Measurements from ENCODE around the gene CSPG4.
"Not testable (repeated sequence)": the region's sequence is repeated elsewhere in the genome, so short reads cannot be mapped to it uniquely, and the experiment has no call there.

The CSPG4 gene, protein sequence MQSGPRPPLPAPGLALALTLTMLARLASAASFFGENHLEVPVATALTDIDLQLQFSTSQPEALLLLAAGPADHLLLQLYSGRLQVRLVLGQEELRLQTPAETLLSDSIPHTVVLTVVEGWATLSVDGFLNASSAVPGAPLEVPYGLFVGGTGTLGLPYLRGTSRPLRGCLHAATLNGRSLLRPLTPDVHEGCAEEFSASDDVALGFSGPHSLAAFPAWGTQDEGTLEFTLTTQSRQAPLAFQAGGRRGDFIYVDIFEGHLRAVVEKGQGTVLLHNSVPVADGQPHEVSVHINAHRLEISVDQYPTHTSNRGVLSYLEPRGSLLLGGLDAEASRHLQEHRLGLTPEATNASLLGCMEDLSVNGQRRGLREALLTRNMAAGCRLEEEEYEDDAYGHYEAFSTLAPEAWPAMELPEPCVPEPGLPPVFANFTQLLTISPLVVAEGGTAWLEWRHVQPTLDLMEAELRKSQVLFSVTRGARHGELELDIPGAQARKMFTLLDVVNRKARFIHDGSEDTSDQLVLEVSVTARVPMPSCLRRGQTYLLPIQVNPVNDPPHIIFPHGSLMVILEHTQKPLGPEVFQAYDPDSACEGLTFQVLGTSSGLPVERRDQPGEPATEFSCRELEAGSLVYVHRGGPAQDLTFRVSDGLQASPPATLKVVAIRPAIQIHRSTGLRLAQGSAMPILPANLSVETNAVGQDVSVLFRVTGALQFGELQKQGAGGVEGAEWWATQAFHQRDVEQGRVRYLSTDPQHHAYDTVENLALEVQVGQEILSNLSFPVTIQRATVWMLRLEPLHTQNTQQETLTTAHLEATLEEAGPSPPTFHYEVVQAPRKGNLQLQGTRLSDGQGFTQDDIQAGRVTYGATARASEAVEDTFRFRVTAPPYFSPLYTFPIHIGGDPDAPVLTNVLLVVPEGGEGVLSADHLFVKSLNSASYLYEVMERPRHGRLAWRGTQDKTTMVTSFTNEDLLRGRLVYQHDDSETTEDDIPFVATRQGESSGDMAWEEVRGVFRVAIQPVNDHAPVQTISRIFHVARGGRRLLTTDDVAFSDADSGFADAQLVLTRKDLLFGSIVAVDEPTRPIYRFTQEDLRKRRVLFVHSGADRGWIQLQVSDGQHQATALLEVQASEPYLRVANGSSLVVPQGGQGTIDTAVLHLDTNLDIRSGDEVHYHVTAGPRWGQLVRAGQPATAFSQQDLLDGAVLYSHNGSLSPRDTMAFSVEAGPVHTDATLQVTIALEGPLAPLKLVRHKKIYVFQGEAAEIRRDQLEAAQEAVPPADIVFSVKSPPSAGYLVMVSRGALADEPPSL (N-terminal part only)

DNA sequence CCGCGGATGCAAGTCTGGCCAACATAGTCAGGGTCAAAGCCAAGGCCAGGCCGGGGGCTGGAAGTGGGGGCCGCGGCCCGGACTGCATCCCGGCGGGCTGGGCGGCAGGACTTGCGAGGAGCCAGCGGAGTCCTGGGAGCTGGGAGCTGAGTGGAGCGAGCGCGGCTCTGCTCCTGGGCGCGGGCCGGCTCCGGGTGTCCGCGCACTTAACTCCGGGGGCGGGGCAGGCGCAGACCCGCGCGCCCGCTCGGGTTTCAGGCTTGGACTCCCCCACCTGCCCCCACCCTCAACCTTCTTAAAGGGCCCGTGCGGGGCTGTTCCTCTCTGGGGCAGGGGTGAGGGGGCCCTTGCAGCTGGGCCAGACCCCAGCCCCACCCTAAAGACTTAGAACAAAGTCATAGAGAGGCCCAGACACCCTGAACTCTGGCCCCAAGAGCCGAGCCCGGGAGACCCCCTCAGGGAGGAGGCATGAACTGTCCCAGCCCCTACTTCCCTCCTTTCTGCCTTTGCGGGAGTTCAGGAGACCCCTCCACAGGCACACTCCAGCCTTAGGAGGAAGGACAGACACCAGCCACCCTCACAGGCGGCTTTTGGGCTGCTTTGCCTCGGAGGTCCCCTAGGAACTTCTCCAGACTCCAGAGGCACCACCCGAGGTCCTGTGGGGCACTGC lies at the start of gene CSPG4:
CSPG4 (minus strand) TSS at position 181 of the 670 bp plus-strand sequence; CDS start at position 88, 93 bp downstream.
- no peak for DNase-seq (ENCODE audit: low spot score)

DNA sequence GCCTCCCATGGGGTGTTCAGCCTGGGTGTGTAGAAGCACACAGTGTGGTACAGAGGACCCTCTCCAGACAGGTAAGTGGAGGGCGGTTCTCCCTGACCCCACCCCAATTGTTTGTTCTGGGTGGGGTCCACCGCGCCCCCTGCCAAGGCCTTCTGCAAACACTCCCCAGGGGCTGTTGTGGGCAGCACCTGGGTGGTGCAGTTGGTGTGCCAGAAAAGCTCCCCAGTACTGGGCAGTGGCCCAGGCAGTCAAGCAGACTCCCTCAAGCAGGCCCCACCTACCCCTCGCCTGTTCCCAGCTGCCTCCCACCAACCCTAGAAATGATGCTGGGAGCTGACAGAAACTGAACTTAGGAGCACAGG lies 49.7 kb upstream of the CSPG4 start:
- DNase-seq (ENCODE audit: low spot score): not testable (repeated sequence)

DNA sequence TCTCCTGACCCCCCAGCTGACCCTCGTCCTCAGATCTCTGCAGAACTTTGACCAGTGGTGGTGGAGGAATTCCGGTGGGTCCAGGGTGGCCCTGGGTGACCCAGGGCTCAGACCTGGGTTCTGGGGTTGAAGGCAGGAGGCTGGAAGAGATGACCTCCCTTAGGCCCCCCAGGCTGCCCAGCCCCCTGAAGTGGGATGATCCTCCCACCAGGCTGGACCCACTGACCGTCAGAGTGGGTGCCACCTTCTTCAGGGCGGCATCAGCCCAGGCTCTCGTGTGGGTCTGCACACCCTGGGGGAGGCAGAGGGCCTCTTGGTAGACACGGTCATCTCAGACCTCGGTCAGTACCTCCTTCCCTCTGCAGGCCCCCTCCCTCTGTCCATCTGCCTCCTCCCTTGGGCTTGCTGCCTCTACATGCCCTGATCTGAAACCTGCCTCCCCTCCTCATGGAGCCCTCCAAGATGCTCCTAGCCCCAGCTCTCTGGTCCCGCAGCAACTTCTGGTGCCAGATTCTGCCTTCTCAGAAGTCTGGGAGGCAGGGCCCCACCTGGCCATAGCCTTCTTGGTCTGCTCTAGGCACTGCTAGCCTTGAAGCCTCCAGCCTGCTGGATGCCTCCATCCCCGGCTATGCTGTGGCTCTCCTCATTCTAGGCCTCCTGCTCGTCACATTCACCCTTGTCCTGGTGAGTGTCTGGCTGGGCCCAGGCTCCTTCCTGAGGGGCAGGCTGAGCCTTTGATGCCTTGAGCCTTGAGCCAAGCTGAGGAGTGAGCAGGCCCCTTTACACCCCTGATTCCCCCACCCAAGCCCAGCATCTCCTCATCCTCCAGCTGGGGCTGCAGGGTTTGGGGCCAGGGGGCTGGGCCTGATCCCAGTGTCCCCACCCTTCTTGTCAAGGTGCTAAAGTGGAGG lies 49.1 kb upstream of the CSPG4 start:
- no peak for DNase-seq (ENCODE audit: low spot score)

DNA sequence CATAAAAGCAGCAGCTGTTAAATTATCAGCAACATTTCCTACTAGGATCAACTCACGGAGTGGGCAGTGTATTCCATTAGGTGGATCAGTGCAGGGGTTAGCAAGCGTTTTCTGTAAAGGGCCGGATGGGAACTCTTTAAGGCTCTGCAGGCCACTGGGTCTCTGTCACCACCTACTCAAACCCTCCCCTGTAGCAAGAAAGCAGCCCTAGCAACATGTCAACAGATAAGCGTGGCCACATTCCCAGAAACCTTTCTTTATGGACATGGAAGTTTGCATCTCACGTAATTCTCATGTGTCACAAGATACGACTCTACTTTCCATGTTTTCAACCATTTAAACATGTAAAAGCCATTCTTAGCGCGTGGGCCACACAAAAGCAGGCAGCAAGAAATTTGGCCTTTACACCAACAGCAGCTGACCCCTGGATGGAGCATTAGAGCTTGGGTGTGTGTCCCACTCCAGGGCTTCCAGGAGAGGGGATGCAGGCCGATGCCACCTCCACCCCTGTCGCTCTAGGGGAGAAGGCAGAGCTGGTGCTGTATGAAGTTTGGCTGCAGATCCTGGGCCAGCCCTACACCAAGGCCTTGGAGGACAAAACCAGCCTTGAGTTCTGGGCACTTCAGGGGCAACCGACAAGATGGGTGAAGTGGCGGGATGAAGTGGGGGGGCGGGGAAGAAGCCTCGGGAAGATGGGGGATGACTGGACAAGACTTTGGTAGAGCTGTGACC lies 48.2 kb upstream of the CSPG4 start:
- no peak for DNase-seq (ENCODE audit: low spot score)

DNA sequence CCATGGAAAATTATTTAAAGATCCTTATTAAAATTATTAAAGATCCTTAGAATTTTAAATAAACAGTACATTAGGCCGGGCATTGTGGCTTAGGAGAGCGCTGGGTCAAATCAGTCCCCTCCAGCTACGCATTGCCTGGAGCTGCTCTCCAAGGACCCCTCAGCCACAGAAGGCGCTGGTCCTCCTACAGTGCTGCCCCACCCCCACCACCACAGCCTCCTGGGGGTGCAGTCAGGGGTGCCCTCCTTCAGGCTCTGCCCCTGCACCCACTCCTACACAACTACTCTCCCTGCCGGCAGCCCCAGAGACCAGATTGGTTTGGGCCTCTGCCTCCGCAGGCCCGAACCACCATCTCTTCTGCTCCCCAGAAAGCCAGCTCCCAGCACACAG lies 47.5 kb upstream of the CSPG4 start:
- not testable (repeated sequence) for DNase-seq (ENCODE audit: low spot score)

DNA sequence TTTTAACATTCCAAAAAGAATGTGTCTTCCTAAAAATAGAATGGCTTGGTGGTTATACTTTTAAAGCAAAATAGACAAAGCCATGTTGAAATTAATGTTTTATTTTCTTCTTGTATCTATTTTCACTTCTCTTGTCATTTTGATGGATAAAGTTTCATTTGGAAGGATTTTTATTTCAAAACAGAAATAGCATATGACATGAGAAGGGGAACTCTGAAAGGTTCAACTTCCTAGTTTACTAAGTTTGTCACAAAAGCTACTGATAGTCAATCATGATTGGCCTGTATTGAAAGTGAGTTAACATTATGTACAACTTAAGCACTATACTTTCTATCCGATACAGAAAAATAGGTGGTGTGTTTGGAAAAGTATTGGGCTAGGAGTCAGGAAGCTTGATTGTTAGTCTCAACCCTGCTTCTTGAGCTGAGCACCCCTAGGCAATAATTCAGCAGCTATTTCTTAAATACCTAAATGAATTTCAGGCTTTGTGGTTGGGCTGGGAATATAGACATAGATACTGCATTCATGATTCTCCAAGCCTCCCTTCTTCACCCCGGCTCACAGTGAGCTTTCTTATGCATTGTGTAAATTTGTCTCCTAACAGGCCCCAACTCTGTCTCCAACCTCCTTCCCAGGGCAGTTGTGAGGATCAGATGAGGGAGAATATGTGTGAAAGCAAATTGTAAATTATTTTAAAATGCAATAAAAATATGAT lies 46.9 kb upstream of the CSPG4 start:
- DNase-seq (ENCODE audit: low spot score): no peak

DNA sequence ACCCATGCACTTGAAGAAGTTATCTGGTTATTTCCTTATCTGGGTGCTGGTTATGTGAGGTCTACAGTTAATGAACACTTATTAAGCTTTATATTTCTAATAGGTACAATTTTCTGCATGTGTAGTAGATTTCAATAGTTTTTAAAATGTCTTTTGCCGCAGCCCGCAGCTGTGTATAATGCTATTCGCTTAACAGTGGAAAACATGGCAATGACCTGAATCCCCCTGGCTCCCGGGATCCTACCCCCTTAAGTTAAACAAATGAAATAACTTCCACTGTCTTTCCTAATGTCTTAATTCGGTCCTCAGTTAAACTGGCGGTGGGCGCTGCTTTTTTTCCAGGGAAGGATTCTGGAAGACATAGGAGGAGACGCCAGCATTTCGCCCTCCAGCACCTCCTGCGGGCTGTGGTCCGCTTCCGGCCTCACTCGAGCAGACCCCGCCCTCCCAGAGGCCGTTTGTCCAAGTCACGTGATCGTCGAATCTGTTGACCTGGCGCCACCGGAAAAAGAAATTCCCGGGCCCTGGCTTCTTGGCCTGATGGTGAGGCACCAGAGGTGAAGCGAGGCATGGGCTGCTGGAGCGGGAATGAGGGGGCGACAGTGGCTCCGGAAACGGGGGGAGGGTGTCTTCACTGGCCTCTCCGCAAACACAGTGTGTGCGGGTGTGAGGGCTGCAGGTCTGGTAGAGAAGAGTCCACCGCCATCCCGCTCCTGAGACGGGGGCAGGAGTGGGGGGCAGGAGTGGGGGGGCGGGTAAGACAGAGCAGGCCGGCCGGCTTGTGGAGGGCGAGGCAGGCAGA lies 45.6 kb upstream of the CSPG4 start:
- peak; percentile 64 for DNase-seq (ENCODE audit: low spot score)

DNA sequence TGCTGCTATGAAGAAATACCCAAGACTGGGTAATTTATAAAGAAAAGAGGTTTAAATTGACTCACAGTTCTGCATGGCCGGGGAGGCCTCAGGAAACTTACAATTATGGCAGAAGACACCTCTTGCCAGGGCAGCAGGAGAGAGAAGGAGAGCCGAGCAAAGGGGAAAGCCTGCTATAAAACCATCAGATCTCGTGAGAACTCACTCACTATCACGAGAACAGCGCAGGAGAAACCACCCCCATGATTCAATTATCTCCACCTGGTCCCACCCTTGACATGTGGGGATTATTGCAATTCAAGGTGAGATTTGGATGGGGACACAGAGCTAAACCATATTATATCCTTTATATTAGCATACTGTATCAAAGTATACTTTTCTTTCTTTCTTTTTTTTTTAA lies 42.2 kb upstream of the CSPG4 start:
- not testable (repeated sequence) for DNase-seq (ENCODE audit: low spot score)

DNA sequence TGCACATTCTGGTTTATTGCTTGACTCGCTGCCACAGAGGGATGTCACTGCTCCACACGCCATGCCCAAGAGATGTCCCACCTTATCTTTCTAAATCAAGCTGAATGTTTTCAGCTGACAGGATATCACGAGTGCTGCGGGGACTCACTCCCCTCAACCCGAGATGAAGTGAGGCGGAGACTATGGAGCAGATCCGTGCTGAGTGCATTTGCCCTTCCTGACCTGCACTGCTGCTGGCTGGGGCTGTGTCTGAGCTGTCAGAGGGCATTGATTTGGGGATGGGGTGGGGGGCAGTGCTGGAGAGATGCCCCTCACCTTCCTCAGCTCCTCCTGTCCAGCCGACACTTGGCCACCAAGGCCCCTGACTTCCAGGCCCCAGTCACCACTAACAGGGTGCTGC lies 40.5 kb upstream of the CSPG4 start:
- no peak for DNase-seq (ENCODE audit: low spot score)

DNA sequence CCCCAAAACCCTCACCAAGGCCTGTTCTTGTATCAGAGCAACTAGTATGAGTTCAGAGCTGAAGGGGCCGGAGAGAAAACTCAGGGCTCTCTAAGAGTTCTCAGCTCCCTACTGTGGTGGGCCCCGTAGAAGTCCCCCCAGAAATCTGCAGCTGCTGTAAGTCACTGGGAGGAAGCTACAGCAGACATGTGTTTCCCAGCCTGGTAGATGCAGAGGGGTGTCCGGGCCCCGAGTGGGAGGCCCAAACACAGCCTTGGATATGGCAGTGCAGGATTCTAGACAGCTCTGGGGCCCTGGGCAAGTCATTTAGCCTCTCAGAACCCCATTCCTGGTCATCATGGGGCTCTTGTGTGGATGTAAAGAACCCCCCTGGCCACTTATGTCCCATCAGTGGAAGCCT lies 39.2 kb upstream of the CSPG4 start:
- DNase-seq (ENCODE audit: low spot score): no peak

DNA sequence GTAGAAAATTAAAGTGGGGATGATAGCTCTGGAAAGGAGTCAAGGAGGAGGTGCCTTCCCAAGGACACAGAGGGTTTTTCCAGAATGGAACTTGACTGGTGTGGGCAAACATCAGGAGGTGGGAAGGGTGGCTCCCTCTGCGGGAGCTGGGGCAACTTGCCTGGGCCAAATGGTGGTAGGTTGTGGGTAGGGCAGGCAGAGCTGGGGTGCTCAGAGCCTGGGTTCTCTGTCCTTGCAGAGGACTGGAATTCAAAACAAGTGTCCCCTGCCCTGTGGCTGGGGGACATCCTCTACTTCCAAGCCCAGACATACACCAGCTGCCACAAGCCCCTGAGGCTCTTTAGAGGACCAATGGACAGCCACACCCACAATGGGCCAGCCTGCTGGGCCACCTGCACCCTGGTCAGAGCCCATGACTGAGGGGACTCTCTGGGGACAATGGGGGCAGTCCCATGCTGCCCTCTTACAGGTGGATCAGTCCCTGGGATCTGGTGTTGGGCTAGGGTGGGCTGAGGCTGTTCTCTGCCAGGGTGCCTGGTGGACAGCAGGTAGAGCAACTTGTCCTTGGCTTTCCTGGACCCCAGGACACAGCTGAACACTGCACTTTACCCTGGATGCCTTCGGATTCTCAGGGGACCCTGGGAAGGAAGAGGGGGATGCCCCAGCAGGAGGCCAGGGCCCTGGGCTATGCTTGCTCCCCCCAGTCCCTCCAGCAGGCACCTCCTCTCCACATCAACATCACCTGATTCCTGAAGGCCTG lies 38.6 kb upstream of the CSPG4 start:
- no peak for DNase-seq (ENCODE audit: low spot score)

DNA sequence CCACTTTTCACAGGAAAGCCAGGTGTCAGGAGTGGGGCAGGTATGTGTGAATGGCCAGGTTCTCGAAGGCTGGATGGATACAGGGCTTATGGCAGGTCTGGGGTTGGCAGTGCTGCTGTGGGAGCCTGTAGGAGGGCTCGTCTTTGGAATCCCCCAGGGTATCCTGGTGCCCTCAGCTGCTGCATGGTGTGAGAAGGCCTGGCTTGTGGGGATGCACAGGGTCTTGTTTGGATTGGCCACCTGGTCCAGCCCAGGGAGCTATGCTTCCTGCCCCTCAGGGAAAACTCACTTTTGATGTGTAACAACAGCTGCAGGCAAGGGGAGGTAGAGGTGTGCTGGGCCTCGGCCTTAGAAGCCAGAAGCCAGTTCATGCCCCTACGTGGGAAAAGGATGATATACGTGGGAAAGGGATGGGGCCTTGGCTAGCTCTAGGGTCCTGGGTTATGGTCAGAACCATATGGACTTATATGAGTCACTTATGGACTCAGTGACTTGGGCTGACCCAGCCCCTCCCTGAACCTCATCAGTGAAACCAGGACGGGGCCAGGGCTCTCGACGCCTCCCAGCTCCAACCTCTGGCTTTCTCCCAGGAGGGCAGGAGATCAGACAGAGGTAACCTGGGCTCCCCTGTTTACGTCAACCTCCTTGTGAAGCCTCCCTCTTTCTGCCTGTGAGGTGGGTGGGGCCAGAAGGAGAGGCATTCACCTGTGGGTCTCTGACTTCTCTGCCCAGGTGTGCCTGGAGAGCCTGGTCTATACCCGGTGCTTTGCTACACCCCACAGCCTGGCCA lies 37.8 kb upstream of the CSPG4 start:
- DNase-seq (ENCODE audit: low spot score): no peak

DNA sequence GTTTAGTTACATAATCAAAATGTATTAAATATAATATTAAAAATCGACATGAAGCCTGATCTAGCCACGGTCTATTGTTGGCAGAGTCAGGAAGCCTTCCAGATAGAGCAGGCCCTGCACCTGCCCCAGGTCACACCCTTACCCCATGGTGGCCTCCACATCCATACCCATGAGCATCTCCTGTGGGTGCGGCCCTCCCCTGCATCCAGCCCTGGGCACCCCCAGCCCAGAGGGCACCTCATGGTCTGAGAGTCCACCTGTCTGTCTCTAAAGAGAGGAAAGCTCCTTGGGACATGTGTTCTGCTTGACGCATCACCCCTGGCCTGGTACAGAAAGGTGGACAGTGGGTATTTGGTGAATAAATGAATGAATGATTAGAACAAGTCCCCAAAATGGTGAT lies 37.2 kb upstream of the CSPG4 start:
- DNase-seq (ENCODE audit: low spot score): no peak

DNA sequence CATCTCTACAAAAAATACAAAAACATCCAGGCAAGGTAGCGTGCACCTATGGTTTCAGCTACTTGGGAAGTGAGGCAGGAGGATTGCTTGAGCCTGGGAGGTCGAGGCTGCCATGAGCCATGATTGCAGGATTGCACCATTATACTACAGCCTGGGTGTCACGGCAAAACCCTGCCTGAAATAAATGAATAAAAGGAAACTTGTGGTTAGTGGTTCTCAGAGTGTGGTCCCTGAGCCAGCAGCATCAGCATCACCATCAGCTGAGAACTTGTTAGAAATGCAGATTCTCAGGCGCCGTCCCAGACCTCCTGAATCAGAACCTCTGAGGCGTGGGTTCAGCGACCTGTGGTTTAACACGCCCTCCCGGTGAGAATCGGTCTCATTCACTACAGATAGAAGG lies 36.2 kb upstream of the CSPG4 start:
- DNase-seq (ENCODE audit: low spot score): not testable (repeated sequence)

DNA sequence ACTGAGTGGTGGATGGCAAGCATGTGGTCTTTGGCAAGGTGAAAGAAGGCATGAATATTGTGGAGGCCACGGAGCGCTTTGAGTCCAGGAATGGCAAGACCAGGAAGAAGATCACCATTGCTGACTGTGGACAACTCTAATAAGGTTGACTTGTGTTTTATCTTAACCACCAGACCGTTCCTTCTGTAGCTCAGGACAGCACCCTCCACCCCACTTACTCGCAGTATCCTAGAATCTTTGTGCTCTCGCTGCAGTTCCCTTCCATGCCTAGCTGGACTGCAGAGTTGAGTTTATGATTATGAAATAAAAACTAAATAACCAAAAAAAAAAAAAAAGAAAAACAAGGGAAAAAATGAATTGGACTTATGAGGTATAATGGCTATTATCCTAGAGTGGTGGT lies 34.5 kb upstream of the CSPG4 start:
- not testable (repeated sequence) for DNase-seq (ENCODE audit: low spot score)

DNA sequence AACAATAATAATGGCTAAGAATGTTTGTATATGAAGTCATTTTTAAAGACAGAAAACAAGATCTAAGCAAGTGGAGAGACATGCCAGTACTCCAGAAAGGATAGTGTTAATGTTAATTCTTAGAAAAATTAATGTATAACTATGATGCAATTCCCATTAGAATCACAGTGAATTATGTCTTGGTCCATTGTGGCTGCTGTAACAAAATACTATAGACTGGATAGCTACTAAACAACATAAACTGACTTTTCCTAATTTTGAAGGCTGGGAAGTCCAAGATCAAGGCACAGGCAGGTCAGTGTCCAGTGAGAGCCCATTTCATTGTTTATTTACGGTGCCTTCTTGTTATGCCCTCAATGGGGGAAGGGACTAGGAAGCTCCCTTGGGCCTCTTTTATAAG lies 32.7 kb upstream of the CSPG4 start:
- DNase-seq (ENCODE audit: low spot score): no peak

DNA sequence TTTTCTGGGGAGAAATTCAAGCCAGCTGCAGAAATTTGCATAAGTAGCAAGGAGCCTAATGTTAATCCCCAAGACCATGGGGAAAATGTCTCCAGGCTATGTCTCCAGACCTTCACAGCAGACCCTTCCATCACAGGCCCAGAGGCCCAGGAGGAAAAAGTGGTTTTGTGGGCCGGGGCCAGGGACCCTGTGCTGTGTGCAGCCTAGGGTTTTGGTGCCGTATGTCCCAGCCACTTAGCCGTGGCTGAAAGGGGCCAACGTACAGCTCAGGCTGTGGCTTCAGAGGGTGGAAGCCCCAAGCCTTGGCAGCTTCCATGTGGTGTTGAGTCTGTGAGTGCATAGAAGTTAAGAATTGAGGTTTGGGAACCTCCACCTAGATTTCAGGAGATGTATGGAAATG lies 29.7 kb upstream of the CSPG4 start:
- not testable (repeated sequence) for DNase-seq (ENCODE audit: low spot score)

Measured in CD4-positive, alpha-beta T cell treated with Interleukin-6 at 100 ng/mL for 8 hours (primary cell).